Measurements from ENCODE around the gene TCF7L1. TPM values are rescaled to one million over a fixed set of nuclear protein-coding genes. Genes with fewer than 3 reads are reported as not detected.

Gene TCF7L1
- total and polyA plus RNA-seq, 9 of the 15 experiments (the other 6 are each of a cell fraction or from before 2014, with no cell fraction given) = 0.03 to 0.11 (median 0.07) TPM; not detected in 5

GRCh38 chr2:85329181-85329651 lies 196.0 kb downstream of the TCF7L1 start (continued):
- TF ChIP-seq TEAD2 (tag; IDR thresholded peaks at IDR 0.05) = no peak
- no peak for TF ChIP-seq MEF2D (tag; conservative IDR thresholded peaks at IDR 0.05; ENCODE audit: low read depth)
- TF ChIP-seq PBX2 (CRISPR knock-in tag; IDR thresholded peaks at IDR 0.05; ENCODE audit: low read depth) = no peak
- peak; percentile 38; the same call in 1 of the 2 replicates for TF ChIP-seq PBX2 (tag; conservative IDR thresholded peaks at IDR 0.05; ENCODE audit: low read depth)
- TF ChIP-seq TEAD1 (CRISPR knock-in tag; IDR thresholded peaks at IDR 0.05) = no peak
- peak; percentile 68; the same call in 1 of the 2 replicates for TF ChIP-seq CC2D1A (IDR thresholded peaks at IDR 0.05)
- no peak for TF ChIP-seq MGA (IDR thresholded peaks at IDR 0.05)
- TF ChIP-seq SMAD2 (IDR thresholded peaks at IDR 0.05; ENCODE audit: low read depth, low read length) = no peak
- TF ChIP-seq RBM22 (IDR thresholded peaks at IDR 0.05; ENCODE audit: low read depth, low read length, poor library complexity, severe bottlenecking) = no peak
- TF ChIP-seq MCM5 (IDR thresholded peaks at IDR 0.05; ENCODE audit: low read depth) = no peak
- TF ChIP-seq STAT5B (CRISPR knock-in tag; IDR thresholded peaks at IDR 0.05) = no peak

Measured in K562 (cell line).